ENCODE results near the gene LDLRAD4.
"Not testable (repeated sequence)": the region's sequence is repeated elsewhere in the genome, so short reads cannot be mapped to it uniquely, and the experiment has no call there.

LDLRAD4 gene

DNA sequence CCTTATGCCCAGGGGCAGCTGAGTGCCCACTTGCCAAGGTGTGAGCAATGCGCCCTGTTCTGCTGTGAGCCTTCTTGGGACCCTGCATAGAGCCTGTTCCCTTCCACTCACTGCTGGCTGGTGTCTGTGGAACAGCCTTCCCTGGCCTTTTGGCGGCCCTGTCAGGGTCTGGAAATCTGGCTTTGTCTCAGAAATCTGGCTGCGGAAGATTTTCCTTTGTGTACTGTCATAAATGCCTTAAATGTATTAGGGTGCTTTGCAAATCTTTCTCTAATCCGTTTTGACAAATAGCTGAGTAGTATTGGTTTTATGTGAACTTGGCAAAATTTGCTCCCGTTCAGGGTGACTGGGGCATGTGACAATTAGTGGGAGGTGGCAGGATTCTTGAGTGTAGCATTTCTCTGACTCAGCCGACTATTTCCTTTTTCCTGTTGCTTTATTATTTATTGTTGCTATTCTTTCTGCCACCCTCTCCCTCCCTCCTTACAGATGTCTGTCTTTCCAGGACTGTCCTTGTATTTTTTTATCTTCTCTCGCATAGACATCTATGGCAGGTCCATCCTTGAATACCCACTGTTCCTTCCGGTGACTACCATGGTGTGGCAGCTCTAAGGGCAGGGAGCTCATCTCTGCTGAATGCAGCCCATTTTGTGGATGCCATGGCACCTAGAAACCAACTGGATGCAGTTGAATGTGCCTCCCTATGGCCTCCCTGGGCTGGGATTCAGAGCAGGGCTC is 41.8 kb downstream of the LDLRAD4 start:
- no peak; the same call in 2 of the 3 replicates for ATAC-seq
- no peak for TF ChIP-seq ESRRG (CRISPR knock-in tag; IDR thresholded peaks at IDR 0.05)
- TF ChIP-seq SNAI2 (CRISPR knock-in tag; IDR thresholded peaks at IDR 0.05), result no peak
- no peak for TF ChIP-seq OSR1 (CRISPR knock-in tag; IDR thresholded peaks at IDR 0.05)
- no peak for TF ChIP-seq PPARA (CRISPR knock-in tag; IDR thresholded peaks at IDR 0.05; ENCODE audit: borderline replicate concordance)

DNA sequence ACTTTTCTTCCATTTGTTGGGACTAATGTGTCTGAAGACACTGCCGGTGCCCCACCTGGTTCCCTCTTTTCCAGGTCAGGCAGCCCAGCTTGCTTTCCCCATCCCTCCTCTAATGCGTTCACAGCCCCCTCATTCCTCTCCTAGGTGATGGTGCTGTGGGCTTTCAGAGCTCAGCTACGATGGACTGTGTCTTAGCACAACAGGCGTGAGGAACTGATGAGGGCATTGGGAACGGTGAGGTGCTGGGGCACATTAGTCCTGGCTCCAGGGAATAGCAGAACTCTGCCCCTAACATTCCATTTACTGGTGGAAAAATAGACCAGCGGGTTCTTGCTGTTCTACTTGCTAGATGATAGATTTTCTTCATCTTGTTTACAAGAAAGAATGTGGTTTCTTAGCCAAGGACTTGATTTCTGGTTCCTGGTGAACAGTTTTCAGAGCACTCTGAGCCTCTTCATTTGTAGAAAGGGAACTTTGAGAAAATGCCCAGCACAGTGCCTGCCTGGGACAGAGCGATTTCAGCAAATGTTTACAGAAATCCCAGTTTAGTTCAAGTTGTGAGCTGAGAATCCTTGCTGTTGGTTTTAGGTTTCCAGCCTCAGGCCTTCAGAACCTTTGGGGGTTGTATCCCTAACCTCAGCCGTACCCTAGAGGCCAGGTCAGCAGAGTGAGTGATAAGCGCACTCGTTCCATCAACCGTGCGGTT is 42.5 kb downstream of the LDLRAD4 start:
- TF ChIP-seq CREB5 (CRISPR knock-in tag; IDR thresholded peaks at IDR 0.05; ENCODE audit: low read depth), result no peak
- TF ChIP-seq PPARA (CRISPR knock-in tag; IDR thresholded peaks at IDR 0.05; ENCODE audit: borderline replicate concordance), result no peak
- TF ChIP-seq ZNF565 (CRISPR knock-in tag; conservative IDR thresholded peaks at IDR 0.05; ENCODE audit: low read depth), result no peak
- TF ChIP-seq OSR1 (CRISPR knock-in tag; IDR thresholded peaks at IDR 0.05), result no peak
- no peak for TF ChIP-seq BACH2 (CRISPR knock-in tag; IDR thresholded peaks at IDR 0.05; ENCODE audit: borderline replicate concordance)
- no peak for TF ChIP-seq ZNF70 (CRISPR knock-in tag; IDR thresholded peaks at IDR 0.05)
- TF ChIP-seq CSRNP3 (CRISPR knock-in tag; IDR thresholded peaks at IDR 0.05), result no peak
- no peak for TF ChIP-seq ZNF8 (CRISPR knock-in tag; IDR thresholded peaks at IDR 0.05)
- no peak for TF ChIP-seq ZFP3 (CRISPR knock-in tag; IDR thresholded peaks at IDR 0.05)
- no peak for TF ChIP-seq ZC3H10 (CRISPR knock-in tag; IDR thresholded peaks at IDR 0.05)
- TF ChIP-seq SNAI2 (CRISPR knock-in tag; IDR thresholded peaks at IDR 0.05), result no peak
- TF ChIP-seq TOX (CRISPR knock-in tag; IDR thresholded peaks at IDR 0.05; ENCODE audit: borderline replicate concordance), result no peak
- no peak for TF ChIP-seq TCF4 (CRISPR knock-in tag; IDR thresholded peaks at IDR 0.05; ENCODE audit: borderline replicate concordance)
- TF ChIP-seq ARNTL (CRISPR knock-in tag; IDR thresholded peaks at IDR 0.05; ENCODE audit: borderline replicate concordance, low read depth), result no peak
- TF ChIP-seq ISL1 (CRISPR knock-in tag; IDR thresholded peaks at IDR 0.05), result no peak
- TF ChIP-seq CSDC2 (CRISPR knock-in tag; IDR thresholded peaks at IDR 0.05), result no peak
- 0 out of 3 replicates have a peak, but pooled peaks have one; percentile 24 for ATAC-seq

GRCh38 chr18:13261661-13262357 is 43.2 kb downstream of the LDLRAD4 start:
- ATAC-seq, result no peak
- TF ChIP-seq CREB5 (CRISPR knock-in tag; IDR thresholded peaks at IDR 0.05; ENCODE audit: low read depth) (no peak), TCF4 (CRISPR knock-in tag; IDR thresholded peaks at IDR 0.05; ENCODE audit: borderline replicate concordance) (no peak), ZNF70 (CRISPR knock-in tag; IDR thresholded peaks at IDR 0.05) (no peak), ESRRG (CRISPR knock-in tag; IDR thresholded peaks at IDR 0.05) (no peak), GLIS3 (CRISPR knock-in tag; IDR thresholded peaks at IDR 0.05) (no peak), ZFP30 (CRISPR knock-in tag; IDR thresholded peaks at IDR 0.05) (no peak), TOX (CRISPR knock-in tag; IDR thresholded peaks at IDR 0.05; ENCODE audit: borderline replicate concordance) (no peak), ZC3H10 (CRISPR knock-in tag; IDR thresholded peaks at IDR 0.05) (no peak), OSR1 (CRISPR knock-in tag; IDR thresholded peaks at IDR 0.05) (no peak), RARB (CRISPR knock-in tag; IDR thresholded peaks at IDR 0.05) (no peak), BACH2 (CRISPR knock-in tag; IDR thresholded peaks at IDR 0.05; ENCODE audit: borderline replicate concordance) (no peak), ZNF565 (CRISPR knock-in tag; conservative IDR thresholded peaks at IDR 0.05; ENCODE audit: low read depth) (no peak), SNAI2 (CRISPR knock-in tag; IDR thresholded peaks at IDR 0.05) (no peak), CSRNP3 (CRISPR knock-in tag; IDR thresholded peaks at IDR 0.05) (no peak), CSDC2 (CRISPR knock-in tag; IDR thresholded peaks at IDR 0.05) (no peak), ARNTL (CRISPR knock-in tag; IDR thresholded peaks at IDR 0.05; ENCODE audit: borderline replicate concordance, low read depth) (no peak)
- TF ChIP-seq, protein P1, sequence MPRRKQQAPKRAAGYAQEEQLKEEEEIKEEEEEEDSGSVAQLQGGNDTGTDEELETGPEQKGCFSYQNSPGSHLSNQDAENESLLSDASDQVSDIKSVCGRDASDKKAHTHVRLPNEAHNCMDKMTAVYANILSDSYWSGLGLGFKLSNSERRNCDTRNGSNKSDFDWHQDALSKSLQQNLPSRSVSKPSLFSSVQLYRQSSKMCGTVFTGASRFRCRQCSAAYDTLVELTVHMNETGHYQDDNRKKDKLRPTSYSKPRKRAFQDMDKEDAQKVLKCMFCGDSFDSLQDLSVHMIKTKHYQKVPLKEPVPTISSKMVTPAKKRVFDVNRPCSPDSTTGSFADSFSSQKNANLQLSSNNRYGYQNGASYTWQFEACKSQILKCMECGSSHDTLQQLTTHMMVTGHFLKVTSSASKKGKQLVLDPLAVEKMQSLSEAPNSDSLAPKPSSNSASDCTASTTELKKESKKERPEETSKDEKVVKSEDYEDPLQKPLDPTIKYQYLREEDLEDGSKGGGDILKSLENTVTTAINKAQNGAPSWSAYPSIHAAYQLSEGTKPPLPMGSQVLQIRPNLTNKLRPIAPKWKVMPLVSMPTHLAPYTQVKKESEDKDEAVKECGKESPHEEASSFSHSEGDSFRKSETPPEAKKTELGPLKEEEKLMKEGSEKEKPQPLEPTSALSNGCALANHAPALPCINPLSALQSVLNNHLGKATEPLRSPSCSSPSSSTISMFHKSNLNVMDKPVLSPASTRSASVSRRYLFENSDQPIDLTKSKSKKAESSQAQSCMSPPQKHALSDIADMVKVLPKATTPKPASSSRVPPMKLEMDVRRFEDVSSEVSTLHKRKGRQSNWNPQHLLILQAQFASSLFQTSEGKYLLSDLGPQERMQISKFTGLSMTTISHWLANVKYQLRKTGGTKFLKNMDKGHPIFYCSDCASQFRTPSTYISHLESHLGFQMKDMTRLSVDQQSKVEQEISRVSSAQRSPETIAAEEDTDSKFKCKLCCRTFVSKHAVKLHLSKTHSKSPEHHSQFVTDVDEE (CRISPR knock-in tag; IDR thresholded peaks at IDR 0.05), result no peak

GRCh38 chr18:13262358-13262680 is 43.8 kb downstream of the LDLRAD4 start:
- ATAC-seq, result not testable (repeated sequence)

Measured in SK-N-SH treated with all-trans-retinoic acid at 6 μM for 48 hours (cell line).